GM21576 (cell line): Measurements from ENCODE around the gene PRUNE1.
A peak's percentile ranks its signal among the peaks of the same experiment; 100 is the strongest.

Source experiments
- ATAC-seq: cut with Tn5 transposase; IDR thresholded peaks from one replicate; pipeline ENCODE4 v1.9.1; 2021; ENCODE audit warnings: mild to moderate bottlenecking, moderate library complexity; ENCODE audit not compliant: unreplicated experiment

Gene PRUNE1

DNA sequence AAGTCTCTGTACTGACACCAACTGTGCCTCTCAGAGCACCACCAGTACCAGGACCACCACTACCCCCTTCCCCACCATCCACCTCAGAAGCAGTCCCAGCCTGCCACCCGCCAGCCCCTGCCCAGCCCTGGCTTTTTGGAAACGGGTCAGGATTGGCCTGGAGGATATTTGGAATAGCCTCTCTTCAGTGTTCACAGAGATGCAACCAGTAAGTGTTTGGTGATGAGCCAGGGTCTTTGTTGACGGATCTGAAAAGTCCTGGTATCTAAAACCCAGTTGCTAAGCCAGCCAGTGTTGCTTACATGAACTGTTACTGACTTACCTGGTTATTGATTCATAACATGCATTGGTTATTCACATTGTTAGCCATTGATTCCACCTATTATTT, 40.4 kb downstream of the PRUNE1 start:
- no peak for ATAC-seq

DNA sequence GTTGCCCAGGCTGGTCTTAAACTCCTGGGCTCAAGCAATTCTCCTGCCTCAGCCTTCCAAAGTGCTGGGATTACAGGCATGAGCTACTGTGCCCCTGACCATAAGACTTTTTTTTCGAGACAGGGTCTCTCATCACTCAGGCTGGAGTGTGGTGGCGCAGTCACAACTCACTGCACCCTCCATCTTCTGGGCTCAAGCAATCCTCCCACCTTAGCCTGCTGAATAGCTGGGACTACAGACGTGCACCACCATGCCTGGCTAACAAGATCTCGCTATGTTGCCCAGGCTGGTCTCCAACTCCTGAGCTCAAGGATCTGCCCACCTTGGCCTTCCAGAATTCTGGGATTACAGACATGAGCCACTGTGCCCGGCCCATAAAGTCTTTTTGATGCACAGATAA, 41.2 kb downstream of the PRUNE1 start:
- no peak for ATAC-seq

DNA sequence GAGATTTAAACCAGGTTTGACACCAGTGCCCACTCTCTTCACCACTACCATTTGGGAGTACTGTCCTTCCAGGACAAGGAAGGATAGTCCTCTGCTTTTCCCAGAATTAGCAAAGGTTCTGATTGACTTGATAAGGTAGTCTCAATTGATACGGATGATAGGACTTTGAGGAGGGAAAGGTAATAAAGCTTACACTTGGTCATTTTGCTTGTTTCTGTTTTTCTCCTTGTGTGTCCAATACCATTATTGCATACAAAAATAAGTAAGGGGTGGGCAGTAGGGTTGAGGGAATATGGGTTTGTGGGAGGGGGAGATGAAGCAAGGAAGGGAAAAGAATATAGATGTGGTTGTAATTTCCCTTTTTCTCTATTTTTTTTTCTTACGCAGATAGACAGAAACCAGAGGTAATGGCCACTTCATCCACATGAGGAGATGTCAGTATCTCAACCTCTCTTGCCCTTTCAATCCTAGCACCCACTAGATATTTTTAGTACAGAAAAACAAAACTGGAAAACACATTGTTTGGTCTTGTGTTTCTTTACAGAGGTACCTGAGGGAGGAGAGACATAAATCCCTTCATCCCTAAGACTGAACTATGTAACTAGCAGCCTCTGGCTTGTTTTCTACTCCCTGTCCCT, 41.9 kb downstream of the PRUNE1 start:
- ATAC-seq = no peak

DNA sequence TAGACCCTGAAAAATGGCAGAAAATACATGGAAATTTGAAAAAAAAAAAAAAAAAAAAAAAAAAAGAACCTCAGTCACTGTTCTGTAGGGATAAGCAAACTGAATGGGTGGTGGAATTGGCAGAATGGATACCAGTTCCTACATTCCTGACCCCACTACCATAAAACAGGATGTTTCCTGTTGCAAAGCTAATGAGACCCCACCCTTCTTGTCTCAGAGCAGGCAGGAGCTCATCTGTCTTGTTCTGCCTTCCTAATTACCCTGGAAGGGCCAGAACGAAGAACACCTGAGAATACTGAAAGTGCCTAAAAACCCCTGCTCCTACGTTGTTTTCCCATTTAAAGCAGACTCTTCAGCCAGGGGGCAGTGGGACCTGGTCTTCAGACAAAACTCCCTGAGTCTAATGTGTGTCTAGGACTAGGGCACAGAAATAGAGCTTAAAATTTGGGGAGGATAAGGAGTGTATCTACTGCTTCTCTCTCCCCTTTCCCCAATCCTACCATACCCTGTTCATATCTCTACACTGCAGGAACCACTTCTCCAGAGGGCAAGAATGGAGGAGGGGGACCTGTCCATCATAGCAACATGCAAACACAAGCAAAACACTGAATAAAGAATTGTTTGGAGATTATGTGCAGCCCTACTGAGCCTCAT, 43.2 kb downstream of the PRUNE1 start:
- no peak for ATAC-seq

DNA sequence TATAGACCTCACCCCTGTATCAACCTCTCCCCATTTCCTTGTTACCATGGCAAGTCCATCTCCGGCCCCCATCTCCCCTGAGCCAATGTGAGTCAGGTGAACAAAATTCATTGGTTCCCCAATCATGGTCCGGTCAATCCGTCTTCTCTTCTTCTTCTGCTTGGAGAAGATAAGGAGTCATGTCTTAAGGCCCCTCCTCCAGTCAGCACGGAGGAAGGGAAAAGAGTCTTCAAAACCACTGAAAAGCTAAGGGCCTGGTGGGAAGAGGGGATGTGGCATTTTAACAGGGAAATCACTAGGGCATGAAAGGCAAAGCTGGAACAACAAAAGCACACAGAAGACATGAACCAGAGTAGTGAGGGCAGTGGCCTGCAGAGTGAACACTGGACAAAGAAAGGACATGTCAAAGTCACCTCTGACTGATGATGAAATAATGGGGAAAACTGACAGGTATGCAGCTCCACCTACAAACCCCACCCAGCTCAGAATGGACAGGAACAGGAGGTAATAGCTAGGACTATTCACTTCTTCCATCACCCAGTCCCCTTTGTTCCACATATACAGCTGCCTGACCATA, 46.8 kb downstream of the PRUNE1 start:
- ATAC-seq = no peak

DNA sequence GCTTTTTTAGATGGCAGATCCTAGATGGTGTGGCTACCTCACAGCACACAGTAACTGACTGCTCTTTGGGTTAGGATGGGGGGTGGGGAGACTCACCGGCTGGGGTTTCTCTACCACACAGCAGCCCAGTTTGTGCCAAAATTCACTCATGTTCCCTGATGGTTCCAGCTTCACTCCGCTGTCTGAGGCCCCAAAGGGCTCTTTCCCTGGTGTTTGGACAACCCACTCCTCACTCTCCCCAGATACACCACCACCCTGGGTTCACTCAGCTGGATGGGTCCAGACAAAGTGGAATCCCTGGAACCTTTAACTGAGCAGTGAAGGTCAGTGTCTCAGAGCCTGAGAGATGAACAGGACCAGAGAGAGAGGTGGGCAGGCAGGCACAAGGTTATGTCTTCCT, 47.3 kb downstream of the PRUNE1 start:
- ATAC-seq = no peak

DNA sequence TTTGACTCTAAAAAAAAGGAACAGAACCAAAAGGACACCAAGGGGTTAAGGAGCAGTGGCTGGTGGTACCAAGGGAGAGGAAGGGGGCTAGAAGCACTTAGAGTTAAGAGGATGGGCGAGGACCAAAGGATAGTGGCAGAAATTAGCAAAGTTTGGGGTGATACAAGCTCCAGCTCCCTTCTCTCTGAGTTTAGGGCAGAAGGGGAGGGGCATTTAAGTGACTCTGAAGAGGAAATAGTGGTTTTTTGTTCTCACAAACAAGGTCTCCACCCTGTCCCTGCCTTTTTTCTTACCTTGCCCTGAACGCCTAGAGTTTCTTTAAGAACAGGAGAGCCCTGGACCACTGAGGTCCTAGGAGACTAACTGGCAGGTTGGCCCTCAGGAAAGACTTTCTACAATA, 47.9 kb downstream of the PRUNE1 start:
- no peak for ATAC-seq

DNA sequence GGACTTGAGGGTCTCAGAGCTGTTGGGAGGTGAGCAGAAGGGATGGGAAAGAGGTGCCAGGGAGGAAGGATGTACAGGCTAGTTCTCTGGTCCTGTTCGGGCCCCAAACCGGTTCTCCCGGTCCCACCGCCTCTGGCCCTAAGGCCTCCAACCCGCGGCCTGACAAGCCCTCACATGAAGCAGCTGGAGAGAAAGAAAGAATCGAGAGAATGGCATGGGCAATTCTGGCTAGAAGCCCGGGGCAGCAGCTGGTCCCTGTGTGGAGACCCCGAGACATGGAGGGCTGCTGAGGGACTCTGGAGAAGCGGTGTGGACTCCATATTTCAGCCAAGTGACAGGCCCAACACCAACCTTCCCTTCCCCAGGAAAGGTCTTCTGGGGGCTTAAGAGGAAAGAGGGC, 50.4 kb downstream of the PRUNE1 start:
- ATAC-seq = no peak

DNA sequence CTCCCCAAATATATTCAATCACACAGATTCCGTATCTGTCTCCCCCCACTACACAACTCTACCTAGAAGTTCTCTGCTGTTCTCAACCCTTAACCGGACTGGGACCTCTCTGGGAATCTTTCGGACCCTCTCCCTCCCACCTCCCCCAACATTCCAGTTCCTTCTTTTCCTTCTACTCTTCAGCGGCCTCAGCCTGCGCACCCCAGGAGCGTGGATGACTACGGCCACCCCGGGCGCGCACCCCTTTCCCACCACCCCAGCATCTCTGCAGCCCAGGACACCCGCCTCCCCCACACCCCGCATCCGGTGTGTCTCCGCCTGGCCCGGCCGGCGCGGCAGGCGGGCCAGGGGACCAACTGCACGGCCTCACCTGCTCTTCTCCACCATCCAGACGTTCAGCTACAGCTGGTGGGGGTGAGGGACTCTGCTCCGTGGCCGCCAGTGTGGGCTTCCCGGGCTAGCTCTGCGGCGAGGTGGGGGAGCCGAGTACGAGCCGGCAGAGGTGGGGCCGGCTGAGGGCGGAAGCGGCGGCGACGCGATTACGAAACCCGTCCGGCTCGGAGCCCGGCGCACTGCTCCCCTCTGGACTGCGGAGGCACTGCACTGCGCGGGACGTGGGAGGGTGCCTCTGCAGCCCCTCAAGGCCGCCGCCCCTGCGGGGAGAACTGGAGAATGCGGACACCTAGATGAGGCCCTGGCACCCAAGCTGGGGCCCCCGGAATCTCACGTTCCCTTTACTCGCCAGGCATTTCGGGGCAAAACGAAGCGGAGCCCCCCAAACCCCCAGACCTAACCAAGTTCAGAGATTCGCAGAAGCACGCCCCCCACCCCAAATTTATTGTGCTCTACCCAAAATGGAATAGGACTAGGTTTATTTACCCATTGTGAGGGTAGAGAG, 51.1 kb downstream of the PRUNE1 start, which contains the start of gene CDC42SE1:
Gene CDC42SE1, minus strand, starts transcription at position 514 of the 898 bp plus-strand sequence. CDS start 3,892 bp downstream, outside the sequence.
- ATAC-seq = peak; percentile 78

DNA sequence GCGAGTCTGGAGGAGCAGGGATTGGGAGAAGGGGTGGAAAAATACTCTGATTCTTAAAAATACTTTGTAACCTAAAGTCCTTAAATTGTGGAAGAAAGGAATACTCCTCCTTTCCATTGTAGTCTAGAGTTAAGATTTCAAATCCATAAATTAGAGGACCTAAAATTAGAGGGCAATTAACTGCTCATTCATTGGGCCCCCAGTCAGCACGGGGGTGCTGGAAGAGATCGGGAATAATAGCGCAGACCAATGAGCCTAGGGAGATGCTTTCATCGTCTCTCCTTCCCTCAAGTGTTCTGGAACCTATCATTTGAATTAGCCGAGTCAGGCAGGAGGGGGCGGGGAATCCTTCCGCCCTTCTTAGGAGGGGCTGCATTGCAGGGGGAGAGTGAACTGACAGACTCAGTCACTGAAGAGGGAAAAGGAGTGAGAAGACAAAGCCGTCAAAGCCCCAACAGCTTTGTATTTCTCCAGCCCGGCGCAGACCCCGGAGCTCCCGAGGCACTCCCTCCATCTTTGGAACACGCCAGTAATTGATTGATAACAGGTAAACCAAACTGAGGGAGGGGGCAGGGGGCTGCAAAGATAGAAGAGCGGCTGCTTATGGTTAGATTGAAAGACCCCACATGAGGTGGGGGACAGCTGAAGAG, 51.9 kb downstream of the PRUNE1 start, which contains the start of gene MLLT11:
Gene MLLT11, plus strand, starts transcription at position 391 of the 650 bp plus-strand sequence. CDS start 6,828 bp downstream, outside the sequence.
- no peak for ATAC-seq

DNA sequence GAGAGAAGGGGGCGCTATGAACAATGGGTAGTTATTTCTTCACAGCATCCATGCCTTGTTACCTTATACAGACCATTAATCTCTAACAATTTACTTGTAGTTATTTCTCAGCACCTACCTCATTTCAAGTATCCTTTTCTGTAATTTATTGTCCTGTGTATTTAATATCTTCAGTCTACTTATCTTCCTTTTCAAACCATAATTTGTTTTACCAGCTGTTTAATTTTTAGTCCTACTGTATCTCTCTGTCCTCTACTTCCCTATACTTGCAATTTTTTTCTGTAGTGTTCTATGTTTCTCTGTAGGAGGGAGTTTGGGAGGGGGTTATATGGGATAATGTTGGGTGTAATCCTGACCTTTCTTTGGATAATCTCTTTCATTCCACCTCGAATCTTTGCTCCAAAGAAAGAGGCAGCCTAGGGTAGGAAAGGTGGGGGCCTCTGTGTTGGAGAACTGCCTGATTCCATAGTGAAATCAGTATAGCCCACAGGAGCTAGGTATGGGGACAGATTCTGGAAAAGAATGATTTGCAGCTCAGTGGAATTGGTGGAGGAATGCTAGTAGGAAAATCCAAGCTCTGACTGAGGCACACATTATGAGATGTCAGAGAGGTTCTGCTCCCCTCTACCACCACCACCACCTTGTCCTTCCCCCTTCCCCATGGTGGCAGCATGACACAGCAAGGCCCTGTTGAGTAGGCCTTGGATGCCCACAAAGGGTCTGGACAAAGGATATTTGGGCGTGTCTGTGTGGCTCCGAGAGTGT, 52.6 kb downstream of the PRUNE1 start:
- ATAC-seq = no peak

DNA sequence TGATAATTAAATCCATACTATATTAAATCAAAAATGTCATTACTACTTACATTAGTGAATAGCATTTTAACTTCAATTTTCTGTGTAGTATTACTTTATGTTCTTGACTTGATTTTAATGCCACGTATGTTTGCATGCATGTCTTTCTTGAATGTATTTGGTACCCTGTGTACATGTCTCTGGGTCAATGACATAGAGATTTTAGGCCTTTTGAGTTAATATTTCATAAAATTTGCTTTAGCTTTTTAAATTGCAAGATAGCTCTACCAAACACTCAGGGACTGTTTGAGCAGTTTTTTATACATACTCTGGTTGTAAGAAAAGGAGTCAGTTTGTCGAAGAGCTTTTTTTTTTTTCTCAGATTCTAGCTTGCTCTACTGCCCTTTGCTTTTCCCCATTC, 53.5 kb downstream of the PRUNE1 start:
- ATAC-seq = no peak

DNA sequence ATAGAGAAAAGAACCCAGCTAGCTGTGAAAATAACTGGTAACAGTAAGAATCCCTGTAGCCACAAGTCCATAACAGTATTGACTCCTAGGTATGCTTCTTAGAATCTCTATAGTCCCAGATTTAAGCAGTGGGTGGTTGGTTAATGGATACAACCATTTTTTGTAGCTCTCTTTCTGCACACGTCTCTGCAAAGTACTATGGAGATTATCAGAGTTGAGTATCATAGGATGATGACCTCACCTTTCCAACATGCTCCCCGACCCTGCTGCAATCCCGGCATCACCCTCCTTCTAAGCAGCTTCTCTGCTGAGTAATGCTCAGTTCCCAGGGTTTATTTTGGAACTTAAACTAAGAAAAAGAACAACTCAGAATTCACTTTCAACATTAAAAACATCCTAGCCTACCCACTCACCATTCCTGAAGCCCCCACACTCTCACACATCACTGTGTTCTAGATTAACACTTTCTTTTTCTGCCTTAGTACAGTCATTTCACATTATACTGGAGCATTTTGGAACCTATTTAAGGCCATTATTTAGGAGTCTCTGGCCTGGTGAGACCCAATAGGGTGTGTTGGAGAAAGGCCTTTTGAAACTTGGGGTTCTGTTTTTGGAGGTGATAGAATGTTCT, 54.6 kb downstream of the PRUNE1 start:
- ATAC-seq = no peak

DNA sequence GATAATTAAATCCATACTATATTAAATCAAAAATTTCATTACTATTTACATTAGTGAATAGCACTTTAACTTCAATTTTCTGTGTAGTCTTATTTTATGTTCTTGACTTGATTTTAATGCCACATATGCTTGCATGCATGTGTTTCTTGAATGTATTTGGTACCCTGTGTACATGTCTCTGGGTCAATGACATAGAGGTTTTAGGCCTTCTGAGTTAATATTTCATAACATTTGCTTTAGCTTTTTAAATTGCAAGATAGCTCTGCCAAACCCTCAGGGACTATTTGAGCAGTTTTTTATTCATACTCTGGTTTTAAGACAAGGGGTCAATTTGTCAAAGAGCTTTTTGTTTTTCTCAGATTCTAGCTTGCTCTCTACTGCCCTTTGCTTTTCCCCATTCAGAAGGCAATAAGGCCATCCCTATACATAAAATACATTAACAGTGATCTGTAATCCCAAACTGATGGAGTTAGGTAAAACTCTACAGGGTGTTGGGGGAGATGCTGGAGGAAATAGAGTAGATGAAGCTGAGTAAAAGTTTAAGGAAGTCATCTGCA, 56.9 kb downstream of the PRUNE1 start:
- no peak for ATAC-seq

DNA sequence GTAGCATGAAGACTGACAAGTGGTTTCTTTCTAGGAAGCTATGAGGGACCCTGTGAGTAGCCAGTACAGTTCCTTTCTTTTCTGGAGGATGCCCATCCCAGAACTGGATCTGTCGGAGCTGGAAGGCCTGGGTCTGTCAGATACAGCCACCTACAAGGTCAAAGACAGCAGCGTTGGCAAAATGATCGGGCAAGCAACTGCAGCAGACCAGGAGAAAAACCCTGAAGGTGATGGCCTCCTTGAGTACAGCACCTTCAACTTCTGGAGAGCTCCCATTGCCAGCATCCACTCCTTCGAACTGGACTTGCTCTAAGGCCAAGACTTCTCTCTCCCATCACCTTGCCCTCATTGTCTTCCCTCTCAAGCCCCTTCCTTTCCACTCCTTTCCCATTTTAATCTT, 58.9 kb downstream of the PRUNE1 start:
- ATAC-seq = no peak

DNA sequence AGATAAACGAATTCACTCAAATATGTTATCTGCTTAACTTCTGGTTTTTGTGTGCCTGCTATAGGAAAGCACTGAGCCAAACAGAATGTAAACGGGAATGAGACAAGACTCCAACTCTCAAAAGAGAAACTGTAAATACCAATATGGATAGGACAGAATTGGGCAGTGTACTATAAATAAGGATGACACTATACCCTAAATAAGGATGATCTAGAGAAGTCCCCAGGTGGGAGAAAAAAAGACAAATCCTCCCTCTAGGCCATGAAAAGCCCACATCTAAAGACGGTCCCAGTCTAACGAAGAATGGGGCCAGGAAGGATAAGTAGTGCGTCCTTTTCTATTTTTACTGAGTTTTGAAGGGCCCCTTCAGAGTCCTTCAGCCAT, 60.8 kb downstream of the PRUNE1 start:
- no peak for ATAC-seq

DNA sequence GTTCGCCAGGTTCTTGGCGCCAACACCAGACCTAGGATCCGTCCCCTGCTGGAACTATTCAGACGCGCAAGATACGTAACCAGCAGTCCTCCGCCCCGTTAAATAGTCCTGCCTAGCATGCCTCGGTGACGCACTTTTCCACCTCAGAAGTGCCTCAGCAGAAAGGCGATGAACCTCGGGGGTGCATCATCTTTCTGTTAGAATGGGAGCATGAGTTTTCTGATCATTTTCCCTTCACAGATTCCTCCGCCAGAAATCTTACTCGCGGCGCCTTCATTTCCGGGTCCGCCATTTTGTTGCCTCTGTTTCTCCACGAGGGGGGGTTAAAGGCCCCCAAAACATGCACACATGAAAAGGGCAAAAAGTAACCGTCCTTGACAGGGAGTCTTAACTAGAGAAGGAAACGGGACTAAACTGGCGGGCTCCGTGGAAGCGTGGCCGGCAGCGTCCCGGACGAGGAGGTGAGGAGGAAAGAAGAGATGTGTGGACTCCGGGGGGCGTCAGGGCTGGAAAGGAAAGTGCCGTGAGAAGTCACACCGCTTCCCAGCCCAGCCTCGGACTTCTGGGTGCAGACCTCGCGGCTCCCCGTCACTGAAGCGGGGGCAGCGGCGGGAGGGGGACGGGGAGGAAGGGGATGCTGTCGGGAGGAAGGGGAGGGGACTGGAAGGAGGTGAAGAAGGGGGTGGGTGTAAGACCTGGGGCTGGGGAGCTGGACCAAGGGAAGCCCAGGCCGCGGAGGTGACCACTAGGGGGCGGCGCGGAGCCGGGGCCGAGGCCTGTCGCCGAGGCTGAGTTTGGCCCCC, 62.4 kb downstream of the PRUNE1 start, which contains the start of gene GABPB2:
Gene GABPB2, plus strand, starts transcription at position 288 of the 803 bp plus-strand sequence. CDS start 17,429 bp downstream, outside the sequence.
- peak; percentile 58 for ATAC-seq

DNA sequence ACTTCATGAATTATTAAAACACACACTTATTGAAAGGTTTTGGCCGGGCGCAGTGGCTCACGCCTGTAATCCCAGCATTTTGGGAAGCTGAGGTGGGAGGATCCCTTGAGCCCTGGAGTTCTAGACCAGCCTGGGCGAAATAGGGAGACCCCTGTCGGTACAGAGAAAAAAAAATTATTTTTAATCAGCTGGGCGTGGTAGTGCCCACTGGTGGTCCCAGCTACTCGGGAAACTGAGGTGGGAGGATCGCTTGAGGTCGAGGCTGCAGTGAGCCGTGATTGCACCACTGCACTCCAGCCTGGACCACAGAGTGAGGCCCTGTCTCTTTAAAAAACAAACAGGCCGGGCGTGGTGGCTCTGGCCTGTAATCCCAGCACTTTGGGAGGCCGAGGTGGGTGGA, 64.0 kb downstream of the PRUNE1 start:
- ATAC-seq = no peak
